Glutamatergic neuron (in vitro differentiated cells): ENCODE data around the gene ACHE. TPM values are rescaled to one million over a fixed set of nuclear protein-coding genes. Genes with fewer than 3 reads are reported as not detected.

Source experiments
- DNase-seq: peaks from one replicate; pipeline ENCODE4 v3.0.0; 2022
- H3K27ac Mint-ChIP-seq: one replicate; pipeline ENCODE4 v1.8.0; 2020; ENCODE audit warnings: mild to moderate bottlenecking, mixed read lengths, inconsistent platforms; ENCODE audit not compliant: unreplicated experiment
- H3K27me3 Mint-ChIP-seq: one replicate; pipeline ENCODE4 v1.8.0; 2020; ENCODE audit warnings: mild to moderate bottlenecking, moderate library complexity, mixed read lengths, inconsistent platforms; ENCODE audit not compliant: unreplicated experiment
- H3K36me3 Mint-ChIP-seq: one replicate; pipeline ENCODE4 v1.8.0; 2020; ENCODE audit warnings: mild to moderate bottlenecking, mixed read lengths, inconsistent platforms; ENCODE audit not compliant: unreplicated experiment
- H3K4me1 Mint-ChIP-seq: one replicate; pipeline ENCODE4 v1.8.0; 2020; ENCODE audit warnings: mild to moderate bottlenecking, low read depth, mixed read lengths, inconsistent platforms; ENCODE audit not compliant: unreplicated experiment
- H3K4me3 Mint-ChIP-seq: one replicate; pipeline ENCODE4 v1.8.0; 2020; ENCODE audit warnings: mild to moderate bottlenecking, mixed read lengths, inconsistent platforms; ENCODE audit not compliant: unreplicated experiment
- H3K9me3 Mint-ChIP-seq: one replicate; pipeline ENCODE4 v1.8.0; 2020; ENCODE audit warnings: mild to moderate bottlenecking, moderate library complexity, mixed read lengths, inconsistent platforms; ENCODE audit not compliant: unreplicated experiment
- total RNA-seq: library from RNA; stranded (reverse); fragmentation: NEBNext Ultra II Directional; extraction: Animal tissue kit (Norgen Biotek cat#: 25700); gene quantifications from one replicate; pipeline ENCODE4 v1.2.1, GENCODE V29; 2021; ENCODE audit not compliant: unreplicated experiment
- TF ChIP-seq, protein P1 (sequence below): fragments of 200-600 bp; sonication (generic); IDR thresholded peaks from one replicate; pipeline ENCODE4 v1.5.0; 2021; ENCODE audit not compliant: partially characterized antibody, unreplicated experiment

Gene ACHE
- total RNA-seq, 1 donor from 2014 or later = 30.0 TPM

DNA sequence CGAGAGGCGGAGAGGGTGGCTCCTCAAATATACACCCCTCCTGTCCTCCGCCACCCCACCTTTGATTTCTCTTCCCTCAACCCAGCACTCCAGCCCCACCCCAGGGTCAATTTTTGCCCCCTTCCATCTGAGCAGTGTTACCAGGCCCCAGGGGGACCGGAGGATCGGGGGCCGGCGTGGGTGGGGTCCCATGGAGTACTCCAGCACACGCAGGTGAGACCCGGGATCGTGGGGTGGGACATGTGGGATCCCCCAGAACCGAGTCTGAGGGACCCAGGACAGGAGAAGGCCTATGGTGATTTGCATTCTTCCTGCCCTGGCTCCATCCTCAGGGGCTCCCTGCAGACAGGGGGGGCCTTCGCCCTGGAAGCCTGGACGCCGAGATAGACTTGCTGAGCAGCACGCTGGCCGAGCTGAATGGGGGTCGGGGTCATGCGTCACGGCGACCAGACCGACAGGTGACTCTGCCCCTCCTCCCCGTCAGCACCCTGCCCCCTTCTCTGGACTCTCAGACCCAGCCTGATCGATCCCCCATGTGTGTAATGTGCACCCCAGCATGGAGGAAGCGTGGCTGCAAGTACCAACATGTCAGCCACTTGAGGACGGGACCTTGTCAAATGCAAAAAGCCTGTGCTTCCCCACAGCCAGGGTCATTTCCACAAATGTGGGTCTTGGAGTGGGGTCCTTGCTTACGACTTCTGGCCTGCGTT, 27.8 kb downstream of the ACHE start:
- Mint-ChIP-seq H3K4me1 (peaks cover 1% of the 10 kb centered on the region), H3K27me3 (no peaks in the 10 kb centered on the region), H3K4me3 (peak overlapping the region; percentile 71), H3K36me3 (no peaks in the 10 kb centered on the region), H3K9me3 (peaks cover 7% of the 10 kb centered on the region), H3K27ac (no peak overlapping the region)
- no peak for DNase-seq
- TF ChIP-seq, protein P1, sequence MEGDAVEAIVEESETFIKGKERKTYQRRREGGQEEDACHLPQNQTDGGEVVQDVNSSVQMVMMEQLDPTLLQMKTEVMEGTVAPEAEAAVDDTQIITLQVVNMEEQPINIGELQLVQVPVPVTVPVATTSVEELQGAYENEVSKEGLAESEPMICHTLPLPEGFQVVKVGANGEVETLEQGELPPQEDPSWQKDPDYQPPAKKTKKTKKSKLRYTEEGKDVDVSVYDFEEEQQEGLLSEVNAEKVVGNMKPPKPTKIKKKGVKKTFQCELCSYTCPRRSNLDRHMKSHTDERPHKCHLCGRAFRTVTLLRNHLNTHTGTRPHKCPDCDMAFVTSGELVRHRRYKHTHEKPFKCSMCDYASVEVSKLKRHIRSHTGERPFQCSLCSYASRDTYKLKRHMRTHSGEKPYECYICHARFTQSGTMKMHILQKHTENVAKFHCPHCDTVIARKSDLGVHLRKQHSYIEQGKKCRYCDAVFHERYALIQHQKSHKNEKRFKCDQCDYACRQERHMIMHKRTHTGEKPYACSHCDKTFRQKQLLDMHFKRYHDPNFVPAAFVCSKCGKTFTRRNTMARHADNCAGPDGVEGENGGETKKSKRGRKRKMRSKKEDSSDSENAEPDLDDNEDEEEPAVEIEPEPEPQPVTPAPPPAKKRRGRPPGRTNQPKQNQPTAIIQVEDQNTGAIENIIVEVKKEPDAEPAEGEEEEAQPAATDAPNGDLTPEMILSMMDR = no peak

DNA sequence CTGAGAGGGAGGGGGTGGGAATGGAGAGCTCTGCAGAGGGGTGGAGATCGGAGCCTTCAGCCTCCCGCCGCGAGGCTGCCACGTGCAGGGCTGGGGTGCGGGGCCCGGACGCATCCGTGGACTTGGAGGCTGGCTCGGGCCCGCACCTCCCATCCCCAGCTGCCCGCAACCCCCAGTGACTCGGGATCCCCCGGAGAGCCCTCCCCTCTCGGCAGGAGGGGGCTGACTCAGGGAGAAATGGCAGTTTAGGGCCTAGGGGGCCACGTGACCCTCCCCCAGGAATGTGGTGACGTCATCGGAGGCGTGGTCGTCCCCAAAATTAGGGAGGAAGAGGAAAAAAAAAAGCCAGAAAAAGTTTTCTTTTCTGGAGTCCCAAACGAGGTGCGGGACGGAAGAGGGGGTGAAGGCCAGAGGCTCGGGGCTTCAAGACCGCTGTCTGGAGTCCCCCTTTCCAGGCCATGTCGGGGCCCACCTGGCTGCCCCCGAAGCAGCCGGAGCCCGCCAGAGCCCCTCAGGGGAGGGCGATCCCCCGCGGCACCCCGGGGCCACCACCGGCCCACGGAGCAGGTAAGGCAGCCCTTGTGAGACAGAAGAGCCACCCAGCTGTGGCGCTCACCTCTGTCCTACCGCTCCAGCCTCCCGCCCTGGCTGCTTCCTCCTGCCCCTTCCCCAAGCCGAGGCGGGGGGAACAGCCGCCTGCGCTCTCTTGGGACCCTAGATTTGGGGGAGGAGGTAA, 28.5 kb downstream of the ACHE start, which contains the start of gene TRIP6:
Gene TRIP6 (plus strand): TSS at position 348 of the 736 bp plus-strand sequence. CDS start 111 bp downstream, at position 459.
- peak; percentile 54 for DNase-seq
- Mint-ChIP-seq H3K4me1 (peaks cover 1% of the 10 kb centered on the region), H3K27me3 (peaks cover 3% of the 10 kb centered on the region), H3K27ac (no peak within 1 kb of the TSS), H3K9me3 (peaks cover 5% of the 10 kb centered on the region), H3K4me3 (peak within 1 kb of the TSS; percentile 90), H3K36me3 (no peaks in the 10 kb centered on the region)
- TF ChIP-seq, protein P1 = no peak

DNA sequence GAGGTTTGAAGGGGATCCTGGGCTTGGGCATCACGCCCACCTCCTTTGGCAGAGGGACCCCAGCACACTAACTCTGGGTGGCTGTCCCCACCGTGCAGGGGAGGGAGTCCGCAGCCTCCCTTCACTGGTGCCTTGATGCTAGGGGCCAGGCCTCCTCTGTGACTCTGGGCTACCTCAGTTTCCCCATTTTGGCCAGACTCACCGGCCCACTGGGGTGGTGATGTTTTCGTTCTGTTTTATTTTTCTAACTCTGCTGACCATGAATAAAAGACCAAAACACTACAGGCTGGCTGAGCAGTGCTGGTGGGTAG, 29.0 kb downstream of the ACHE start:
- Mint-ChIP-seq H3K27ac (no peak overlapping the region), H3K9me3 (peaks cover 5% of the 10 kb centered on the region), H3K36me3 (no peaks in the 10 kb centered on the region), H3K4me3 (peak overlapping the region; percentile 62), H3K4me1 (peaks cover 1% of the 10 kb centered on the region), H3K27me3 (peaks cover 3% of the 10 kb centered on the region)
- TF ChIP-seq, protein P1 = no peak
- no peak for DNase-seq

DNA sequence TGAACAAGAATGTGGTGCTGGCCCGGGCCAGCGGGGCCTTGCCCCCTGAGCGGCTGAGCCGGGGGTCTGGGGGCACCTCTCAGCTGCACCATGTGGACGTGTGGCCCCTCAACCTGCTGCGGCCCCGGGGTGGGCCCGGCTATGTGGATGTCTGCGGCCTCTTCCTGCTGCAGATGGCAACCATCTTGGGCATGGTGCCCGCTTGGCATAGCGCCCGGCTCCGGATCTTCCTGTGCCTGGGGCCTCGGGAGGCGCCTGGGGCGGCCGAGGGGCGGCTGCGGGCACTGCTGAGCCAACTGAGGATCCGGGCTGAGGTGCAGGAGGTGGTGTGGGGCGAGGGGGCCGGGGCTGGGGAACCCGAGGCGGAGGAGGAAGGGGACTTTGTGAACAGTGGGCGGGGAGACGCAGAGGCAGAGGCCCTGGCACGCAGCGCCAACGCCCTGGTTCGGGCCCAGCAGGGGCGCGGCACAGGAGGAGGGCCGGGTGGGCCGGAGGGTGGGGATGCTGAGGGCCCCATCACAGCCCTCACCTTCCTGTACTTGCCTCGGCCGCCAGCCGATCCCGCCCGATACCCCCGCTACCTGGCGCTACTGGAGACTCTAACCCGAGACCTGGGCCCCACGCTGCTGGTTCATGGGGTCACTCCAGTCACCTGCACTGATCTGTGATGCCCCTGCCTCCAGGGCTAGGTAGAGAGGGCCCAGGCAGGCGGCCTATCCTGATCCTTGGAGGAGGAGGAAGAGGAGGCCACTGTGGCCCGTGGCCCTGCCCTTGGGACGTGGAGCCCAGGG, 29.6 kb downstream of the ACHE start:
- H3K27ac Mint-ChIP-seq = no peak overlapping the region
- H3K36me3 Mint-ChIP-seq = no peaks in the 10 kb centered on the region
- TF ChIP-seq, protein P1 = no peak
- no peak for DNase-seq
- H3K27me3 Mint-ChIP-seq = peaks cover 3% of the 10 kb centered on the region
- H3K9me3 Mint-ChIP-seq = peaks cover 5% of the 10 kb centered on the region
- H3K4me3 Mint-ChIP-seq = no peak overlapping the region
- peaks cover 1% of the 10 kb centered on the region for H3K4me1 Mint-ChIP-seq
